Measurements from ENCODE around the gene PRPF19. TPM values are rescaled to one million over a fixed set of nuclear protein-coding genes. Genes with fewer than 3 reads are reported as not detected.

PRPF19 gene
- total and polyA plus RNA-seq, 2 experiments from 2014 or later = 17.0 to 58.8 TPM

- no peak overlapping the region for H3K27ac ChIP-seq
- TF ChIP-seq CTCF (IDR thresholded peaks at IDR 0.05; ENCODE audit: low read depth, low read length) = no peak
- no peak overlapping the region for H3K4me3 ChIP-seq
Measured at GRCh38 chr11:60858731-60859464, 47.5 kb downstream of the PRPF19 start.

GRCh38 chr11:60858236-60858635 lies 48.1 kb downstream of the PRPF19 start:
- H3K9me3 ChIP-seq (ENCODE audit: low read depth) = no peaks in the 10 kb centered on the region
- H3K27me3 ChIP-seq = peaks cover 6% of the 10 kb centered on the region
- H3K27ac ChIP-seq = no peak overlapping the region
- TF ChIP-seq CTCF (IDR thresholded peaks at IDR 0.05; ENCODE audit: low read depth, low read length) = no peak
- no peaks in the 10 kb centered on the region for H3K4me1 ChIP-seq (ENCODE audit: low read depth)
- DNase-seq (ENCODE audit: low read depth in 1 of 2, low spot score in 1 of 2) = no peak
- no peak overlapping the region for H3K4me3 ChIP-seq
- no peaks in the 10 kb centered on the region for H3K36me3 ChIP-seq

More at GRCh38 chr11:60858731-60859464, 47.5 kb downstream of the PRPF19 start:
- no peaks in the 10 kb centered on the region for H3K4me1 ChIP-seq (ENCODE audit: low read depth)
- no peaks in the 10 kb centered on the region for H3K27me3 ChIP-seq
- H3K9me3 ChIP-seq (ENCODE audit: low read depth) = no peaks in the 10 kb centered on the region
- no peak for DNase-seq (ENCODE audit: low read depth in 1 of 2, low spot score in 1 of 2)
- H3K36me3 ChIP-seq = no peaks in the 10 kb centered on the region

GRCh38 chr11:60857378-60858232 lies 48.8 kb downstream of the PRPF19 start:
- H3K36me3 ChIP-seq = no peaks in the 10 kb centered on the region
- no peak for DNase-seq (ENCODE audit: low read depth in 1 of 2, low spot score in 1 of 2)
- H3K4me3 ChIP-seq = no peak overlapping the region
- H3K27ac ChIP-seq = no peak overlapping the region
- H3K27me3 ChIP-seq = peaks cover 11% of the 10 kb centered on the region
- H3K4me1 ChIP-seq (ENCODE audit: low read depth) = no peaks in the 10 kb centered on the region
- H3K9me3 ChIP-seq (ENCODE audit: low read depth) = no peaks in the 10 kb centered on the region
- TF ChIP-seq CTCF (IDR thresholded peaks at IDR 0.05; ENCODE audit: low read depth, low read length) = no peak

GRCh38 chr11:60855726-60856633 lies 50.4 kb downstream of the PRPF19 start, which contains the start of gene PTGDR2:
Gene PTGDR2 (minus strand): TSS chr11:60855950. CDS start chr11:60853722, 2,228 bp downstream.
- TF ChIP-seq CTCF (IDR thresholded peaks at IDR 0.05; ENCODE audit: low read depth, low read length) = no peak
- peak in 1 of 2 donors; percentile 42 for DNase-seq (ENCODE audit: low read depth in 1 of 2, low spot score in 1 of 2)
- Histone ChIP-seq H3K36me3 (no peaks in the 10 kb centered on the region), H3K4me1 (ENCODE audit: low read depth) (no peaks in the 10 kb centered on the region), H3K27ac (no peak within 1 kb of the TSS), H3K4me3 (no peak within 1 kb of the TSS), H3K9me3 (ENCODE audit: low read depth) (no peaks in the 10 kb centered on the region), H3K27me3 (peaks cover 17% of the 10 kb centered on the region)
